Embryonic facial prominence (tissue), 1 donor: ENCODE data around the gene HSD17B13.
"Not testable (repeated sequence)": the region's sequence is repeated elsewhere in the genome, so short reads cannot be mapped to it uniquely, and the experiment has no call there.

Experiments
- DNase-seq: peaks from one replicate; pipeline ENCODE4 v3.0.0-alpha.2; 2016; ENCODE audit errors: extremely low spot score

Gene HSD17B13

DNA sequence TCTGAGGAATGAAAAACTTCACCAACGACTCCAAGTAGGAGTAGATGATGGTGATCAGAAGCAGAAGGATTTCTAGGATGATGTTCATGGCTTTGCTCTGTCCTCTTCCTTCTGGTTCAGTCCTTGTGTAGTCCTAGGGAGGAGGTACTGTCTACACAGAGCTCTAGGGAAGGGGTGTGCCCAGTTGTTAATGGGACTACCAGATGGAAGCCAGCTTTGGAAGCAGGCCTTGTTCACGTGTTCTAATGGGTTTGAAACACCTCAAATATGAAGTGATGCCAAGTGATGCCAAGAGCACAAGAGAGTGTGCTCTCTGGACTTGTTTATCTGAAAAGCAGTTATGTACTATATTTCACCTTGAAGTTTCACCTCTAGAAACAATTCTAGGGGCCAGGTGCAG is at the start of gene HSD17B13:
HSD17B13 (minus strand) TSS at position 129 of the 400 bp plus-strand sequence; CDS start at position 88, 41 bp downstream.
- DNase-seq, result no peak

DNA sequence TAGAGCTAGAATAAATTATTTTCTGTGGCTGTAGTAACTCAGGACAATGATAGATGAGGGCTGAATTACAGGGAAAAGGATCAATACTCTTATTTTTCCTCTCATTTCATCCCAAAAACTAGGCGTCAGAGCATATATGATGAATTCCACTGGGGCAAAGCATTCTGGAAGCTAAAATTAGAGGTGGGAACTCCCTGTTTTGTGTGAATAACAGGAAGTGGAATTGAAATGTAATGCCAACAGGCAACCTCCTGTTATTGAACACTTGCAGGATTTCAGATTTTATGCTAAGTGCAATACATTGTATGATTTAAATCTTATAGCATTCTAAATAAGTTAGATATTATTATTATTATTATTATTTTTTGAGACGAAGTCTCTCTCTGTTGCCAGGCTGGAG is 47.4 kb upstream of the HSD17B13 start:
- no peak for DNase-seq

GRCh38 chr4:87366521-87367162 is 44.0 kb upstream of the HSD17B13 start:
- DNase-seq, result no peak

DNA sequence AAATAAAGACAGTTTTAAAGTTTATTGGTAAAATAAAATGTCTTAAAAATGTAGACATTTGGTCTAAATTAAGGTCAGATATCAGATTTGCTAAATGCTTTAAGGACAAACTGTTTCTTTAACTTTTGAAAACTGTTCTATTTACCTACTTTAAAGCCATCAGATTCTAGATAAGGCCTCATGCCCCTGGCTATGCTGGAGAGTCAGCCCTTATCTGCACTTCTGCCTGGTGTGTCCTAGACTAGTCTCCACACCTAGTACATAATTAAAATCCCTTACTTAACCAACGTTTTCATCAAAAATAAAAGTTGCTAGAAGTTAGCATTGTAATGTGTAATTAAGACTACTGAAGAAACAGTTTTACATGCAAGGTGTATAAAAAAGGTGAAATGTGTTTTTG is 42.7 kb upstream of the HSD17B13 start:
- no peak for DNase-seq

DNA sequence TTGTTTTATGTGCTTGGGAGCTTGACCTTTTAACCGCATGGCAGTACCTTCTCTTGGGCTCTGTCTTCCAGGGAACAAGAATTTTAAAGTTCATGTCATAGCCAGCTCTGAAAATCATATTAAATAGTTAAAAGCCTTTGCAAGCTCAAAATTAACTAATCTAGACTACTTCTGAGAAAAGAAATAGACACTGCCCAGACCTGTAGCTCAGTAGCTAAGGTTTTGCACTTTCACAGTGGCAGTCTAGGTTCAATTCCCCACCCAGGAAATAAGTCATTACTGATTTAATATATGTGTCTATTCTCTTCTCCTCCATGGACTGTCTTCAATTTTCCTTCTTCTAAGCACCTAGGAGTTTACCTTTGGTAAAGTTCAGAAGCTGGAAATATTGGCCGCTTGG is 40.9 kb upstream of the HSD17B13 start:
- no peak for DNase-seq

DNA sequence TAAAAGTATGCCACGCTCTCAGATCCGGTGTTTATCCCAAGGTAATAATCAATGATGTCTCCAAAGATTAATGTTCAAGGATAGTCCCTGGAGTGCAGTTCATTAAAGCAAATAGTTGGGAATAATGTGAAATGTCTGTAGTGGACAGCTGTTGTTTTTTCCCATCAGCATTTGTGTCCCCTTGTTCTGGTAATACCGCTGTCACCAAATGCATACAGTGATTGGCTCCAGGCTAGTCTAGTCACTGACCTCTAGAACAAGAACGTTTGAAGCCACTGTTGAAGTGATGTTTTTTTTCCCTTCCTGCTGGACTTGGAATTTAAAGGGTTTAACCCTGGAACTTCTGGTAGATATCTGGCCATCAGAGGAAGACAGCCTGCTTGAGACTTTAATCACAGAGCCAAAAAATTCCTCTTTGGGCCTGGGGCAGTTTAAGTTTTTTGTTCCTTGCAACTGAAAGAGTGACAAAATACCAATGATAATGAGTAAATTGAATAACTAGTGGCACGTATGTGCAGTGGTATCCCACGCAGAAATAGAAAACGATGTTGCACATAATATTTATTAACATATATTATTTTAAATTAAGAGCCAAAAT is 37.8 kb upstream of the HSD17B13 start:
- DNase-seq, result no peak

GRCh38 chr4:87359258-87359657 is 36.6 kb upstream of the HSD17B13 start:
- DNase-seq, result no peak

DNA sequence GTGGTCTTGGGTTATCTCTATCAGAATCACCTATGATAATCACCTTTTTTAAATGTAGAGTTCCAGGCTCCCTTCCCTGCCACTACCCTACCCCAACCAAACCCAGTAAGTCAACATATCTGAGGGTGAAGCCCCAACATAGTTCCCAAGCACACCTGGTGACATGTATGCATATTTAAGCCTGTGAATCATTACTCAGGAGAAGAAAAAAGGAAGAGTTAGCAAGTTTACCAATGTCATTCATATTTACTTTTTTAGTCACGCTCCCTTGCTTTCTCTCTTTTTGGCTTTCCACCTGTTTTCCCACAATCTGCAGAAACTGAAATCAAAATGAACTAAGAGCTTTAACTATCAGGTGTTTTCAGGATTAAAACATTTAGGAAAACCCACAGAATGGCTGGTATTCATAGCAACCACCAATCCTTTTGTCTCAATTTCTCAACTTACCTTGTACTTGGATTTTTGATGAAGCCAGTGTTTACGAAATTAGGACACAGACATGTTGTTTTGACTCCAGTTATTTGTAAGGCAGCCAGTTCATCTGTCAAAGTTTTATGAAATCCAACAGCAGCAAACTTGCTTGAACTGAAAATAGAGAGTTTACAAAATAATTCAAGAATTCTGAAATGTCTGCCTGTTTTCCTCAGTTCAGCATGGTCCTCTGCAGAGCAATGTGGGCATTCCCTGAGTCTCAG is 34.3 kb upstream of the HSD17B13 start:
- DNase-seq, result no peak

DNA sequence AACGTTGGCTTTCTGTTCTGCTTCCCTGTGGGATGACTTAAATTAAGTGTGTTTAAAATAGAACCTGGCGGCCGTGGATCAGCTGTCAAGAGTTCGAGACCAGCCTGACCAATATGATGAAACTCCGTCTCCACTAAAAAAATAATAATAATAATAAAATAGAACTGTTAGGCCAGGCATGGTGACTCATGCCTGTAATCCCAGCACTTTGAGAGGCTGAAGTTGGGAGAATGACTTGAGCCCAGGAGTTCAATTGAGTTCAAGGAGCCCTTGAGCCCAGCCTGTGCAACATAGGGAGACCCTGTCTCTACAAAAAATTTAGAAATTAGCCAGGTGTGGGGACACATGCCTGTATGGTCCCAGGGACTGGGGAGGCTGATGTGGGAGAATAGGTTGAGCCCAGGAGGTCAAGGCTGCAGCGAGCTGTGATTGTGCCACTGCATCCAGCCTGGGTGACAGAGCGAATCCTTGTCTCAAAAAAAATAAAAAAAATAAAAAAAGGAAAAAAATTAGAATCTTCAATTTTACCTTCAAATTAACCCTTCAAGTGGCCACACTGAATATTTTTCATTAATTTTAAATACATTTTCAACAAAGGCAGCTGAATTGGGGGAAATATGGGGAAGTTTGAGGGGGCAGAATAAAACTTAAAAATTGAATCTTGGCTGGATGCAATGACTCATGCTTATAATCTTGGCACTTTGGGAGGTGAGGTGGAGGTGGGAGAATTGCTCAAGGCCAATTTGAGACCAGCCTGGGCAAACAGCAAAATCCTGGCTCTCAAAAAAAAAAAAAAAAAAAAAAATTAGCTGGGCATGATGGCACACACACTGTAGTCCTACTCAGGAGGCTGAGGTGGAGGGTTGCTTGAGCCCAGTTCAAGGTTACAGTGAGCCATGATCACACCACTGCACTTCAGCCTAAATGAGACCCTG is 31.8 kb upstream of the HSD17B13 start:
- no peak for DNase-seq

DNA sequence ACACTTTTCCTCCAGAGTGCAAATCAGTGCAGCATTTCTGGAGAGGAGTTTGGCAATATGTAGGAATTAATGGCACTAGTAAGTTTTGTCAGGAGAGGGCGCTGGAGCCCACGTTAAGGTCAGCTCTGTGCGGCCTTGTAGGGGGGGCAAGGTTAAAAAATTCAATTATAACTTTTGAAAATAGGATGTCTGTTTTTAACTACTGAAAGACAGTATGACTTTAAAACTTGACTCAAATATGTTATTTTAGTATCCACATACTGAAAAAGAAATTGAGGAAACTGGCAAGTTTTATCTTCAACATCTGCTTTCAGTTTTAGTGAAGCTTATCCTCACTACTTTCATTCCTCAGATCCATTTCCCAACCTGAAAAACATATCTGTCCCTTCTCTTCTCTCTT is 30.9 kb upstream of the HSD17B13 start:
- peak; percentile 15 for DNase-seq

GRCh38 chr4:87345139-87345538 is 22.5 kb upstream of the HSD17B13 start:
- no peak for DNase-seq

- DNase-seq, result no peak
These were observed 20.2 kb upstream of the HSD17B13 start for GRCh38 chr4:87342872-87343271.

- not testable (repeated sequence) for DNase-seq
These were observed 19.4 kb upstream of the HSD17B13 start for GRCh38 chr4:87341954-87342635.

DNA sequence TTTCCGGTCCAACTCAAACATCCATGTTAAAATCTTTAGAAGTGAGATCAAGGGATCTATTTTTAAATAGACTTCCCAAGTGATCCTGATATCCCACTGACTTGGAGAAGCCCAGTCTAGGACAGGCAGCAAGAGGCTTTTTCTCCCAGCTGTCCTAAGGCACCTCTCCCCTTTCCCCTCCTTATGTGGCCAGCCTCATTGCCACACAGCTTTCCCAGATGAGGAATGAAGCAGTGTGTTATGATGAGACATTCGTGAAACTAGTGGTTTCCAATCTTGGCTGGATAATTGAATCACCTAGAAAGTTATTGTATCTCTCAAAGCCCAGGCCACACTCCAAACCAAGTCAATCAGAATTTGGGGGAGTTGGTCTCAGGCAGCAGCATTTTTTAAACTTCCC is 16.8 kb upstream of the HSD17B13 start:
- no peak for DNase-seq

- DNase-seq, result no peak
These were observed 14.7 kb upstream of the HSD17B13 start for GRCh38 chr4:87337361-87337760.

DNA sequence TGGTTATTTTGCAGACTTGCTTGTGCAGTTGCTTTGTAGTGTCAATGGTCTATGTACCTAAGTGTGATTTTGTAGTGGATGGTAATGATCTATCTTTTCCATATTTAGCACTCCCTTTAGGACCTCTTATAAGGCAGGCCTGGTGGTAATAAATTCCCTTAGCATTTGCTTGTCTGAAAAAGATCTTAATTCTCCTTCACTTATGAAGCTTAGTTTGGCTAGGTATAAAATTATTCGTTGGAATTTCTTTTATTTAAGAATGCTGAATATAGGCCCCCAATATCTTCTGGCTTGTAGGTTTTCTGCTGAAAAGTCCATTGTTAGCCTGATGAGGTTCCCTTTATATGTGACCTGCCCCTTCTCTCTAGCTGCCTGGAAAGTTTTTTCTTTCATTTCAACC is 10.6 kb upstream of the HSD17B13 start:
- DNase-seq, result no peak

DNA sequence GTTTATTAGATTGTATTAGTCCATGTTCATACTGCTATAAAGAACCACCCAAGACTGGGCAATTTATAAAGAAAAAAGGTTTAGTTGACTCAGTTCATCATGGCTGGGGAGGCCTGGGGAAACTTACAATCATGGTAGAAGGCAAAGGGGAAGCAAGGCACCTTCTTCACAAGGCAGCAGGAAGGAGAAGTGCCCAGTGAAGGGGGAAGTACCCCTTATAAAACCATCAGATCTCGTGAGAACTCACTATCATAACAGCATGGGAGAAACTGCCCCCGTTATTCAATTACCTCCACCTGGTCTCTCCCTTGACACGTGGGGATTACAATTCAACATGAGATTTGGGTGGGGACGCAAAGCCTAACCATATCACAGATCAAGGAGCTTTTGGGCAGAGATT is 8.1 kb upstream of the HSD17B13 start:
- DNase-seq, result no peak

GRCh38 chr4:87327136-87327535 is 4.5 kb upstream of the HSD17B13 start:
- no peak for DNase-seq

DNA sequence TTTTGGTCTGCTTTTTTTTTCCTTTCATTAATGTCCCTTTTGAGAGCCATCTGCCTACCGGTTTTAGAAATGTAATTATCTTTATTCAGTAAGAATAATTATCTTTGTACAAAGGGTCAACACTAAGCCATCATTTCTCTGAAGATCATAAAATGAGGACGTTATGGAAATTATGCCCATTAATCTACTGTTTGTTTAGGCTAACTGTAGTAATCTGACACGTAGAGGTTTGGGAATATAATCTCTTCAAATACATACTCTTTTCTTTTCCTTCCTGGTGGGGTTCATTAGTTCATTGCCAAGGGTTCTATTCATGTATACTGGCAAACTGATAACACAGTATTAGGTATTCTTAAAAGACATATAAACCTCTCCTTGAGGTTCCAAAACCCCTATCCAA is 3.8 kb upstream of the HSD17B13 start:
- DNase-seq, result no peak

DNA sequence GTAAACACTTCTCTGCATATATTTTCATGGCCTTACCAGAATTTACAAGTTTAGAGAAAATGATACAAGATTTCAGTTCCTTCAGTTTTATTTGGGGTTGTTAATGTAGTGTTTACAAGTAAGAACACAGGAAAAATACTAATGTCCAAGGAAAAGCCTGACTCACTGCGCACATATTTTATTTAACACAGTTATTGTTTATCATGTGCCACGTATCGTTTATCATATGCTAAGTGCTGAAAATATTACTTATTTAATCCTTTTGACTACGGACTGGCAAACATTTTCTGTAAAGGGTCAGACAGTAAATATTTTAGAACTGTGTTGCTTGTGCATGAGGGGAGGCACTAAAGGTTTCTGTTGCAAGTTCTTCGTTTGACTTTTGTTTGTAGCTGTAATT is 794 bp downstream of the HSD17B13 start:
- DNase-seq, result no peak

DNA sequence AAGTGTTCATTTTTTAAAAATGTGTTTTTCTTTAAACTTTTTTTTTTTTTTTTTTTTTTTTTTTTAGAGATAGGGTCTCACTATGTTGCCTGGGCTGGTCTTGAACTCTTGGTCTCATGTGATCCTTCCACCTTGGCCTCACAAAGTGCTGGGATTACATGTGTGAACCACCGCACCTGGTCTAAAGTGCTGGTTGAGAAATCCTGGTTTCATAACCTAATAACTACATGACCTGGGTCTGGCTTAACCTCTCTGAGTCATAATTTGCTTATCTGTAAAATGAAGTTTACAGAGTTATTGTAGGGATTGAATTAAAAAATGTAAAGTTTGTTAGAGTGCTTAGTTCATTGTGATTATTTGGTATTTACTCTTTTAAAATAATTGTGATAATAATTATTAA is 5.2 kb downstream of the HSD17B13 start:
- DNase-seq, result no peak

DNA sequence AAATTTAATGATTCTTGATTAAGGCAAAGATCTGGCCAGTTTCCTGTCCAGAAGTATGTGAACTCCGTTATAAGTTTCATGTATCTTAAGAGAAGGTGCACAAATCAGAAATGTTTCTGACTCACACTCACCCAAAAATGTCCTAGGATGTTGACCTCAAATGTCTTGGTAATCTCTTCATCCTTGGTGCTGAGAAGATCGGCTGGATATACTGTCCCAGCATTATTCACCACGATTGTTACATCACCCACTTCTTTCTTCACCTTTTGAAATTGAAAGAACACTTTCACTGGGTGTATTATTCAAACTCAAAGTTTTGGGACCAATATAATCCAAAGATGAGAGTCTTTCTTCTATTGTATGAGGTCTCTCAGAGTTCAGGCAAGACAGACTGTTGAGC is 5.7 kb downstream of the HSD17B13 start:
- no peak for DNase-seq
